Fibroblast of the aortic adventitia (primary cell): ENCODE data around the gene LRRC14B. TPM values are rescaled to one million over a fixed set of nuclear protein-coding genes. Genes with fewer than 3 reads are reported as not detected.
"Not testable (repeated sequence)": the region's sequence is repeated elsewhere in the genome, so short reads cannot be mapped to it uniquely, and the experiment has no call there.

Experiments used
- DNase-seq: peaks from one replicate; pipeline ENCODE4 v3.0.0-alpha.2; 2010; ENCODE audit warnings: low read depth
- H3K4me3 ChIP-seq: 2 replicates; pipeline ENCODE4 v1.5.1; 2011; ENCODE audit warnings: low read depth, mild to moderate bottlenecking, control low read depth, low read length, moderate library complexity
- CTCF ChIP-seq: IDR thresholded peaks from 2 replicates; pipeline ENCODE4 v1.5.1; 2011; ENCODE audit warnings: mild to moderate bottlenecking, low read length, control low read depth, inconsistent platforms; ENCODE audit not compliant: insufficient read depth
- total RNA-seq: library from RNA; depleted of rRNA; stranded (reverse); fragments of >200 nt; gene quantifications from 2 replicates; pipeline ENCODE4 v1.2.3, GENCODE V29; 2012; ENCODE audit warnings: low replicate concordance

Gene LRRC14B
- total RNA-seq, 1 donor: not detected

DNA sequence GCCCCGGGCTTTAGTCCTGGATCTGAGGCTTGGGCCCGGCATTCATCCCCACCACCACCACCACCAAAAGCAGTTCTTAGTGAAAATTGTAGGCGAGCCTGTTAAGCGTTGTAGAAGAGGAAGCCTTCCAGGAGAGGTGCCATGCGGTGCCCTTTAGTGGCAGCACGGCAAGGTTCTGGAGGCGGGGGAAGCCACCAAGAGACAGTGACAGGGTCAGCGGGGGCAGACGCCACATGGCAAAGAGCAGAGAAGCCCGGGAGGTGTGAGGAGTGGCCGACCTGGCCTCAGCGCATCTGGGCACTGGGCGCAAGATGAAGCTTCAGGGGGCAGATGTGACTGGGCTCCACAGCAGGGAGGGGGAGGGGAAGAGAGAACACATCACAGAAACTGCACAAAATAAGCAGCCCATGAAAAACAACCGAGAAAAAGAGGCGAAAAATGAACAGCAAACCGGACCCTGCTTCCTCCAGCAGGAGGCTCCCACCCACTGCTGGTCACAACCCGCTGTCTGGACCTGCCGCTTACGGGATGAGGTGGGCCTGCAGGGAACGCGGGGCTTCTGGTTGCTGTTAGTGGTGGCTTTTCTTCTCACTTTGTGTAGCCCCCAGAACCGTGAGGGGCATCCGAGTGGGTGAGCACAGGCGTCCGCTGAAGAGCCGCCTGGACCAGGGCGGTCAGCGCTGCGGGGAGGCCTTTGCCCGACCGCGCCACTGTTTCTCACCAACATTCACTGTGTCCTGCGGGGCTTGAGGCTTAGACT is 4.3 kb downstream of the LRRC14B start:
- DNase-seq: no peak
- TF ChIP-seq CTCF: no peak
- H3K4me3 ChIP-seq: no peak overlapping the region

- DNase-seq: no peak
- no peak overlapping the region for H3K4me3 ChIP-seq
- no peak for TF ChIP-seq CTCF
Measured at GRCh38 chr5:196350-196749, 5.1 kb downstream of the LRRC14B start.

DNA sequence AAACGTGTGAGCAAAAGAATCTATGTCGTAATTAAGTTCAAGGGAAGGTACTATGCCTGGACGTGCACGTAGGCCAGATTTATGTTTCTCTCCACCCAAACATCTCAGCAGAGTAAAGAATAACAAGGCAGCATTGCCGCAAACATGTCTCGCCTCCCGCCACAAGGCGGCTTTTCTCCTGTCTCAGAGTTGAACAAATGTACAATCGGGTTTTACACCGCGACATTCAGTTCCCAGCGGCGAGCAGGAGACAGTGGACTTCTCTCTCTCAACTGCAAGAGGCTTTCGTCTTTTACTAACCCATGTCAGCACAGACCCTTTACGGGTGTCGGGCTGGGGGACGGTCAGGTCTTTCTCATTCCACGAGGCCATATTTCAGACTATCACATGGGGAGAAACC is 5.7 kb downstream of the LRRC14B start:
- H3K4me3 ChIP-seq, DNase-seq: not testable (repeated sequence)

DNA sequence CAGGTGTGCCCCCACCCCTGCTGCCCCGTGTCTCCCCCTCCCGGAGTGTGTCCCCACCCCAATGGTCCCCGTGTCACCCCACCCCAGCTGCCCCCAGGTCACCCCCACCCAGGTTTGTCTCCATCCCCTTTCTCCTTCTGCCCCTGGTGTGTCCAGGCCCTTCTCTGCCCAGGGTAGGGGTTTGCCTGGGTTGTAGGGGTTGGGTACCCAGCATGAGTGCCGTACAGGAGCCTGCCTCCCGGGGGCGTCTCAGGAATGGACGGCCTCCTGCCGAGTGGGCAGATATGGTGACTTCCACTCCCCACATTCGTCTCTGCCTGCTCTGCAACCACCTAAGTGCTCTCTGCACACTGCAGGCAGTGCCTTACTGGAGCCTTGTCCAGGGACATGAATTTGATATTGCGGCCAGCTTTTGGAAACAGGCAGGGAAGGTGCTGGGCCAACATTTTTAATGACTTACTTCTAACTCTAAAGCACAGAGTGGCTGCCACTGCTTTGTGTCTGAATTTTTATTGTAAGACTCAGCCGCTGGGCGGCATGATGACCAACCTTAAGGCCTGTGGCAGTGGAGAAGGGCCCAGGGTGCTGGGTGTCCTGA is 6.7 kb downstream of the LRRC14B start:
- H3K4me3 ChIP-seq: no peak overlapping the region
- no peak for TF ChIP-seq CTCF
- DNase-seq: no peak

GRCh38 chr5:198516-199196 is 7.4 kb downstream of the LRRC14B start:
- no peak for DNase-seq
- no peak for TF ChIP-seq CTCF

GRCh38 chr5:199197-199949 is 8.1 kb downstream of the LRRC14B start:
- DNase-seq: no peak
- TF ChIP-seq CTCF: no peak
- no peak overlapping the region for H3K4me3 ChIP-seq

More at GRCh38 chr5:198516-199196, 7.4 kb downstream of the LRRC14B start:
- H3K4me3 ChIP-seq: no peak overlapping the region
